Measurements from ENCODE around the gene HIP1R. TPM values are rescaled to one million over a fixed set of nuclear protein-coding genes. Genes with fewer than 3 reads are reported as not detected.

Gene HIP1R
- total and polyA plus RNA-seq, 2 experiments from 2014 or later: 8.0 to 22.1 TPM

- TF ChIP-seq ETS1 (IDR thresholded peaks at IDR 0.05) (no peak), CTCF (conservative IDR thresholded peaks at IDR 0.05; ENCODE audit: low read depth in 2 of 2) (no peak), JUNB (IDR thresholded peaks at IDR 0.05; ENCODE audit: unreplicated experiment) (no peak), ZNF331 (CRISPR knock-in tag; IDR thresholded peaks at IDR 0.05; ENCODE audit: low read depth) (no peak), REST (IDR thresholded peaks at IDR 0.05; ENCODE audit: unreplicated experiment) (no peak)
Measured at GRCh38 chr12:122878780-122879612, 43.7 kb downstream of the HIP1R start (continued).

GRCh38 chr12:122880155-122880667 lies 45.0 kb downstream of the HIP1R start:
- H3K27ac ChIP-seq (ENCODE audit: low read depth): no peak overlapping the region
- no peak for DNase-seq (ENCODE audit: low spot score)
- no peak for TF ChIP-seq JUNB (IDR thresholded peaks at IDR 0.05; ENCODE audit: unreplicated experiment)
- TF ChIP-seq NANOG (IDR thresholded peaks at IDR 0.05; ENCODE audit: borderline replicate concordance): no peak
- TF ChIP-seq ZNF114 (CRISPR knock-in tag; IDR thresholded peaks at IDR 0.05): no peak
- no peak for TF ChIP-seq ZNF331 (CRISPR knock-in tag; IDR thresholded peaks at IDR 0.05; ENCODE audit: low read depth)
- no peak for TF ChIP-seq CTCF (conservative IDR thresholded peaks at IDR 0.05; ENCODE audit: low read depth in 2 of 2)
- no peak for TF ChIP-seq POLR2AphosphoS5 (IDR thresholded peaks at IDR 0.05; ENCODE audit: low read depth)
- TF ChIP-seq EZH2 (IDR thresholded peaks at IDR 0.05; ENCODE audit: low read depth, unreplicated experiment): no peak
- no peak for TF ChIP-seq STAT1 (IDR thresholded peaks at IDR 0.05; ENCODE audit: unreplicated experiment)
- no peak for TF ChIP-seq EZH2phosphoT487 (IDR thresholded peaks at IDR 0.05; ENCODE audit: unreplicated experiment)

More at GRCh38 chr12:122880155-122880667, 45.0 kb downstream of the HIP1R start:
- no peak overlapping the region for H2AFZ ChIP-seq
- H3K79me2 ChIP-seq (replicated peaks; ENCODE audit: insufficient read depth): peaks cover 72% of the 10 kb centered on the region
- Mint-ChIP-seq H3K36me3 (ENCODE audit: low read depth) (no peaks in the 10 kb centered on the region), H3K27me3 (ENCODE audit: insufficient read depth, low read depth, poor library complexity) (peaks cover 65% of the 10 kb centered on the region), H3K4me3 (no peak overlapping the region), H3K9me3 (no peaks in the 10 kb centered on the region), H3K4me1 (peaks cover 21% of the 10 kb centered on the region), H3K27ac (no peak overlapping the region)
- ATAC-seq: no peak
- H3K4me1 ChIP-seq (ENCODE audit: insufficient read depth): peaks cover 9% of the 10 kb centered on the region; the same call in 1 of the 2 replicates
- H4K20me1 ChIP-seq (replicated peaks; ENCODE audit: insufficient read depth): peaks cover 73% of the 10 kb centered on the region
- H3K4me3 ChIP-seq: no peak overlapping the region
- peaks cover 78% of the 10 kb centered on the region for H3K27me3 ChIP-seq (ENCODE audit: insufficient read depth)
- H3K4me2 ChIP-seq: no peak overlapping the region
- no peaks in the 10 kb centered on the region for H3K9me2 ChIP-seq (ENCODE audit: insufficient read depth)
- 0 out of 2 replicates have a peak, but pooled peaks cover 5% of the 10 kb centered on the region for H3F3A ChIP-seq (replicated peaks; ENCODE audit: low read depth)
- H3K36me3 ChIP-seq (ENCODE audit: insufficient read depth): no peaks in the 10 kb centered on the region

Data from GM23338 (cell line).